Neural progenitor cell (in vitro differentiated cells): ENCODE measurements around the gene NFASC.

Experiments used
- EZH2phosphoT487 ChIP-seq: fragments of 200-600 bp; sonication (generic); IDR thresholded peaks from 2 replicates; pipeline ENCODE4 v1.6.1; 2017; ENCODE audit warnings: antibody characterized with exemption
- TF ChIP-seq, protein P1 (sequence below): fragments of 200-600 bp; sonication (generic); IDR thresholded peaks from 2 replicates; pipeline ENCODE4 v1.5.1; 2017; ENCODE audit warnings: antibody characterized with exemption, mild to moderate bottlenecking

DNA sequence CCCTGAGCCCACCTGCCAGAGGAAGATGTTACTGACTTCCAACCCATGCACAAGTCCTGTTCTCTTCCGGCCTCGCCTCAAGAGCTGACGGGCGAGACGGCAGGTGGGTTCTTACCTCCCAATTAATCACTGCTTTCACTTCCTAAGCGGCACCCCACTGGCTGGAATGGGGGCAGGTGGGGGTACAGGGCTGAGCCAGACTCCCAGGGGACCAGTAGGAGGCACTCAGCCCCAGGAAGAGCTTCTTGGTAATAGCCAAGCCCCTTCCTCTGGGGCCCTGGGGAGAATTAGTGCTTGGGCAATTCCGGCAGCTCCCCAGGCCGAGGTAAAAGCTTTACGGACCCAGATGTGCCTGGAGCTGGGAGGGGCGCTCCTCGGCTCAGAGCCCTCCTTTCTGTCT is 182.0 kb downstream of the NFASC start:
- TF ChIP-seq, protein P1, sequence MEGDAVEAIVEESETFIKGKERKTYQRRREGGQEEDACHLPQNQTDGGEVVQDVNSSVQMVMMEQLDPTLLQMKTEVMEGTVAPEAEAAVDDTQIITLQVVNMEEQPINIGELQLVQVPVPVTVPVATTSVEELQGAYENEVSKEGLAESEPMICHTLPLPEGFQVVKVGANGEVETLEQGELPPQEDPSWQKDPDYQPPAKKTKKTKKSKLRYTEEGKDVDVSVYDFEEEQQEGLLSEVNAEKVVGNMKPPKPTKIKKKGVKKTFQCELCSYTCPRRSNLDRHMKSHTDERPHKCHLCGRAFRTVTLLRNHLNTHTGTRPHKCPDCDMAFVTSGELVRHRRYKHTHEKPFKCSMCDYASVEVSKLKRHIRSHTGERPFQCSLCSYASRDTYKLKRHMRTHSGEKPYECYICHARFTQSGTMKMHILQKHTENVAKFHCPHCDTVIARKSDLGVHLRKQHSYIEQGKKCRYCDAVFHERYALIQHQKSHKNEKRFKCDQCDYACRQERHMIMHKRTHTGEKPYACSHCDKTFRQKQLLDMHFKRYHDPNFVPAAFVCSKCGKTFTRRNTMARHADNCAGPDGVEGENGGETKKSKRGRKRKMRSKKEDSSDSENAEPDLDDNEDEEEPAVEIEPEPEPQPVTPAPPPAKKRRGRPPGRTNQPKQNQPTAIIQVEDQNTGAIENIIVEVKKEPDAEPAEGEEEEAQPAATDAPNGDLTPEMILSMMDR = no peak
- no peak for TF ChIP-seq EZH2phosphoT487
